ENCODE data around the gene MID2.
"Not testable (repeated sequence)": the region's sequence is repeated elsewhere in the genome, so short reads cannot be mapped to it uniquely, and the experiment has no call there.

Gene MID2

DNA sequence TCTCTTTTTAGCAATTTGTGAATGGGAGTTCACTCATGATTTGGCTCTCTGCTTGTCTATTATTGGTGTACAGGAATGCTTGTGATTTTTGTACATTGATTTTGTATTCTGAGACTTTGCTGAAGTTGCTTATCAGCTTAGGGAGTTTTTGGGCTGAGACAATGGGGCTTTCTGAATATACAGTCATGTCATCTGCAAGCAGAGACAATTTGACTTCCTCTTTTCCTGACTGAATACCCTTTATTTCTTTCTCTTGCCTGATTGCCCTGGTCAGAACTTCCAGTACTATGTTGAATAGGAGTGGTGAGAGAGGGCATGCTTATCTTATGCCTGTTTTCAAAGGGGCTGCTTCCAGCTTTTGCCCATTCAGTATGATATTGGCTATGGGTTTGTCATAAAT is 129.7 kb downstream of the MID2 start:
- not testable (repeated sequence) for DNase-seq (ENCODE audit: low read depth)

DNA sequence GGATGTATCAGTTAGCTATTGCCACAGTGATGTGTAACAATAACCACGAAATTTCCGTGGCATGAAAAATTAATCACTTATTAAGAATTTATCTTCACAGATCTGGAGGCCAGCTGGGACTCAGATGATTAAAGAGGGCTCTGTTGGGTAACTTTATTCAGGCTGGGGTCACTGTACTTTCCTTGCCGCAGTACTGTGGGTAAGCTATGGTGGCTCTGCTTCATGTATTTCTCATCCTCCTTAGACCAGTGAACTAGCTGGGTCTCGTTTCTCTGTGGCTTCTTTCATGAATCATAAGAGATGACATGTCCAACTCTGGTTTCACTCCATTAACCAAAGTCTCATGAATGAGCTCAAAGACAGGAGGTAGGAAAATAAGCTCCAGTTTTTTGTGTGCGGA is 143.0 kb downstream of the MID2 start:
- DNase-seq (ENCODE audit: low read depth): no peak

DNA sequence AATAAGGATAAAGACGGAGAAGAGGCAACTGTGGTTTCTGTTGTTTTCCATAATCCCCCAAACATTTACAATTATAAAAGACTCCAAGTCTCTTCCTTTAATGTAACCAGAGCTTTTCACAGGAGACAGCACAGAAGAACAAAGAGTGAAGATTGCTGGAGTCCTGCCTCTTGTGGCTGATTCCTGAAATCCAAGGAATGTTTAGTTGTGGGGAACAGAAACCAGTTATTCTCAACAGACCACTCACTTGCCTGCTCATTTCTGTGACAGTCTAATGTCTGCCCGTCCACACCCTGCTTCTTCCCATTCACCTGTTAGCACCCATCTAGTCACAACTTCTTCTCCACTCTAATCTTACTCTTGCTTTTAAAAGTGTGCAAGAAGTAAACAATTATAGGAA is 144.4 kb downstream of the MID2 start:
- DNase-seq (ENCODE audit: low read depth): no peak

DNA sequence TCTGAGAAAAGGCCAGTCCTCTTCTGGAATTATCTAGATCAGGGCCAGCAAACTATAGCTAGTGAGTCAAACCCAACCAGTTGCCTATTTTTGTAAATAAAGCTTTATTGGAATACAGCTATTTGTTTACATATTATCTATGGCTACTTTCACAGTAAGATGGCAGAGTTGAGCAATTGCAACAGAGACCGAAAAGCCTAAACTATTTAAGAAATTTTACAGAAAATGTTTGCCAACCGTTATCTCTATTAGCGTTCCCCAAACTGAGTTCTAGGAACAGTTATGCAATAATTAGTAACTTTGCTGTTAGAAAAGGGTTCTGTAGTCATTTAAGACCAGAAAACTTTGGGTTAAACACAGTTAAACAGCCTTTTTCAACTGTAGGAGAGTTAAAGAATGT is 146.0 kb downstream of the MID2 start:
- DNase-seq (ENCODE audit: low read depth): no peak
